ENCODE data around the gene ELOB.
"Not testable (repeated sequence)": the region's sequence is repeated elsewhere in the genome, so short reads cannot be mapped to it uniquely, and the experiment has no call there.

Gene ELOB

DNA sequence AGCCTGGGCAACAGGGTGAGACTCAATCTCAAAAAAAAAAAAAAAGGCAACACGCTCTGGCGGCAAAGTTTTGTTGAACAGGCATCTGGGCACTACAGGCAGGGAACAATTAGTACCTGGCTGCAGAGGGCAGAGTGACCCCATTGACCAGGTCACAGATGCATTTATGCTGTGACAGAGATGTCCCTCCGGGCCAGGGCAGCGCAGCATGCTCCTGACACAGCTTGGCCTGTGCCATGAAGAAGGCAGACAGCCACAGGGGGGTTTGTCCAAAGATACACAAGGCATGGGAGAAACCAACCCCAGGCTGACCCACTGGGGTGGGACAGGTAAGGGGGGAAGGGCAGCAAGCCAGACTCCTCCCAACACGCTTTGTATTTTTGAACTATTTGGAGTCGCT lies 32.4 kb downstream of the ELOB start:
- DNase-seq = no peak

DNA sequence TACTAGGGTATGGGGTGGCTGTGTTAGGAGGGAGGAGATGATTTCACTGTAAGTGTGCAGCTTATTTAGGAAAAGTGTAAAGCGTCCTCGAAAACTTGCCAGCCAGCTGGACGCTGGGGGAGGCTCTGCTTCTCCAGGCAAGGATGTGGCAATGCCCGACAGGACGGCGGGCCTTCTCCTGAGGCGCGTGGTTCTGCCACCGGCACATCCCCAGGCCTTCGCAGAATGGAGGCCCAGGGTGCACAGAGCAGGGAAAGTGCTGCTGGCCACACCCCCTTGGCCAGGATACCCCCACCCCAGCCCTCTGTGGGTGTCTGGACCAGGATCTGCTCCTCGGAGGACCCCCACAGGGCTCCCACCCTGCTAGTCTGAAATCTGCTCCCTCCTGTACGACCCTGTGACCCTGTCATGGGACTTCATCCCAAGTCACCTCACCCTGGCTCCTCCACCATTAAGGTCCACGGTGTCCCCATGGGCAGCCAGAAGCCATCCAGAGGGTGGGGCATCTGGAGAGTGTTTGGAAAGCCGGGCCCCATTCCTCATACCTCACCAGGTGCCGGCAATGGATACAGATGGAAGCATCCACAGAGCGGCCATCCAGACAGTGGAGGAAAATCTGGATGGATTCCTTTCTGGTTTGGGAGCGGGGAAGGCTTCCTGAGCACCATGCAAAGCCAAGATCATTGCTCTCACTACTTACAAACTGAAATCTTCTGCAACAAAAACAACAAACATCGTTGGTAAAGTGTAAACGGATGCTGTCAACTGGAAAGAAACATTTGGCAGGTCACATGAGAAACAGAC lies 33.9 kb downstream of the ELOB start:
- no peak for DNase-seq

- no peak for DNase-seq
Measured at GRCh38 chr16:2742323-2743006, 34.6 kb downstream of the ELOB start.

- no peak for DNase-seq
Measured at GRCh38 chr16:2741168-2741567, 35.9 kb downstream of the ELOB start.

DNA sequence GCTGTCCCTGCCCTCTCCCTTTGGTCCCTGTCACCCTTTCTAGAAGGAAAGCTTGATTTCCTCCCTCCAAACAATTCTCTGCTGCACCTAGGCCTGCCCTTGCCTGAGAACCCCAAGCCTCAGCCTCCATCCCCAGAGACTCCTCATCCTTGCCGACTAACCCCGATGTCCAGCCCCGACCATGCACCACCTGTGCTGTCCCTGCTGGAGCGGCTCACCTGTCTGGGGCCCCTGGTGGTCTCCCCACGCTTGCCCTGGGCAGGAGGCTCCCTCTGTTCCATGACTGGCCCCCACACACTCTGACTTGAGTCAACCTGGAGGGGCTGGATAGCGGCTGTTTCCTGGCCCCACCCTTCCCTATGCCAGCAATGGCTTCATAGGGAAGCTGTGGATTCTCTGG lies 36.6 kb downstream of the ELOB start:
- no peak for DNase-seq

DNA sequence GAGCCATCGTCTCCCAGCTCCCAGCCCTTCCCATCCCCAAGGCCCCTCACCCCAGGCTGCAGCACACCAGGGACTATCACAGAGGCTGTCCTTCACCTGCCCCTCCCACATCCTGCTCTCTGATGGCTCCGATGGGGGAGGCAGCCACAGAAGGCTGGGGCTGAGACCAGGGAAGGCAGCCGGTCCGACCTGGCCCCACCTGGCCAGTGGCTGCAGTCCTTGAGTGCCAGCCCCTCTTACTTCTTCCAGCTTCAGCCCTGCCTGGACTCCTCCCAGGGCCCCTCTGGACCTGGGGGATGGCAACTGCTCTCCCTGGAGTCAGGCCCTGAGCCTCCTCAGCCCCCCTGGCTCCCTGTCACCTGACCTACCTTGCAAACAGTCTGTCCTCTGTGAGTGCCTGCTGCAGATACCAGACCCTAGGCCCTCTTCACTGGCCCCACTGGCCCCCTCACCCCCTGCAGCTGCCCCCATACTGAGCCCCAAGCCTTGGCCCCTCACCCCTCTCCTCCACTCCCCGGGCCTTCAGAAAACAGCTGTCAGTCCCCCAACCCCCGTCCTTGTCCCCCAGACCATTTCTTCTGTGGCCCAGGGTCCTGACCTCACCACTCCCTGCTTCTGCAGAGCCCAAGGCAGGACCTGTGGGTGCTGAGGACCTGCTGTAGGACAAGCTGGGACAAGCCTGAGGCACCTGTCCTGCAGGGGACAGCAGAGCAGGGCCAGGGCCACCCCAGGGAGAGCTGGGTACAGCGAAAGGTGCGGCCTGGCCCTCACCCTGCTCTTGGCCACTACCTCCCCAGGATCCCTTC lies 37.3 kb downstream of the ELOB start:
- no peak for DNase-seq

DNA sequence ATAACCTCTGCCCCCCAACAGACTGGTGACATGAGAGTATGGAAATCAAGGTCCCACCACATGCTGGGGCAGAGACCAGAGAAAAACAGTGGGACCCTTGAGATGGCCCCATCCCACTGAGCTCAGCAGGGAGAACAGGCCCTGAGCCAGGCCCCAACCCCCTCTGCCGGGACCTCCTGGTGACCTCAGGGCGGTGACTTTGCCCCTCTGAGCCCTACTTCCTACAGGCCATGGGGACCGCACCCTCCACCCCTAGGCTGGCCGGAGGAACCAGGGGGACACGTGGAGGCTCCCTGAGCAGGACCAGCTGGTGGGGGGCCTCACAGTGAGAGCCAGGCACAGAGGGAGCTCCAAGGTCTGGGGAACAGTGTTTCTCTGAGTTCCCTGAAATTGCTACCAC lies 38.5 kb downstream of the ELOB start:
- DNase-seq = no peak

DNA sequence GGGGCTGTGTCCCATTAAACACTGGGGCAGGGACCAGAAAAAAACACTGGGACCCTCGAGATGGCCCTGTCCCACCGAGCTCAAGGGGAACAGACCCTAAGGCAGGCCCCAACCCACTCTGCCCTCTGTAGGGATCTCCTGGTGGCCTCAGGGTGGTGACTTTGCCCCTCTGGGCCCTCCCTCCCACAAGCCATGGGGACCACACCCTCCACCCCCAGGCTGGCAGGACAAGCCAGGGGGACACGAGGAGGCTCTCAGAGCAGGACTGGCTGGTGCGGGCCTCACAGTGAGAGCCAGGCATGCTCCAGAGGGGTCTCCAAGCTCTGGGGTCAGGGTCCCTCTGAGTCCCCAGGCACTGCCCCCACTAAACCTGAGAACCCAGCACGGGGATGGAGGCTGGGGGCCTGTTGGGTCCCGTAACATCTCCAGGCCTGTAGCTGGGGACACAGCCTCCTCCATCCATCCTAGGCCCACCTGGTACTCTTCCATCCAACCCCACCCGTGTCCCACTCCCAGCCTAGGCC lies 39.1 kb downstream of the ELOB start:
- no peak for DNase-seq

GRCh38 chr16:2737238-2737605 lies 39.9 kb downstream of the ELOB start:
- DNase-seq = no peak

- DNase-seq = no peak
Measured at GRCh38 chr16:2736476-2737237, 40.4 kb downstream of the ELOB start.

DNA sequence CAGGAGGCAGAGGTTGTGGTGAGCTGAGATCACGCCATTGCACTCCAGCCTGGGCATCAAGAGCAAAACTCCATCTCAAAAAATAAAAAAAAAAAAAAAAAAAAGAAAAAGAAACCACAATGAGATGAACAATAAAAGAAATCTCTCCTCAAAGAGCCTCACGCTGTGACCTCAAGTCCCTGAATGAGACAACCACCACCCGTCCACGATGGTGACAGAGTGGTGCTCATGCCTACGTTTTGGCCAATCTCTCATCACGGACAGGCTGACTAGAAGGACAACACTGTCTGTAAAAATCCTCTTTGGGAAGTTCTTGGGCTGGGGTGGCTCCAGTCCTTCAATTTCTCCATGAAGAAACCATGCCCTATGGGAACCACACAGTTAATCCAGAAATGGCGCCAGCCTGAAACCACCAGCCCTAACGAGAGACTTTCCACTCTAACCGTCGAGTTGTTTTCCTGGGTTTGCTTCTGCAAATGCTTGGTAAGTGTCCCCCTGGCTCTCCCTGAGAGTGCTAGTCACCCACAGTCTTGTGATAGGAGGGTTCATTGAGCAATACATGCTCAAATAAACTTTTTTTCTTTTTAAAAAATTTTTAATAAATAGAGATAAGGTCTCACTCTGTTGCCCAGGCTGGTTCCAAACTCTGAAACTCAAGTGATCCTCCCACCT lies 42.1 kb downstream of the ELOB start:
- no peak for DNase-seq

DNA sequence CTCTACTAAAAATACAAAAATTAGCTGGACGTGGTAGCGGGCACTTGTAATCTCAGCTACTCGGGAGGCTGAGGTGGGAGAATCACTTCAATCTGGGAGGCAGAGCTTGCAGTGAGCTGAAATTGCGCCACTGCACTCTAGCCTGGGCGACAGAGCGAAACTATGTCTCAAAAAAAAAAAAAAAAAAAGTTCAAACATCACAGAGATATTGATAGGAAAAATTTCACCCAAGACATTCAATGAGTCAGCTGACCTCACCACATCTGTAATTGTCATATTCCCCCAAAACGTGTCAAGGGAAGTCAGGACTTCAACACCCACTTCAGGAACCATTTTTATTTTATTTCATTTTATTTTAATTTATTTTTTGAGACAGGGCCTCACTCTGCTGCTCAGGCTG lies 49.0 kb downstream of the ELOB start:
- DNase-seq = no peak

GRCh38 chr16:2726923-2727322 lies 50.2 kb downstream of the ELOB start:
- DNase-seq = no peak

- no peak for DNase-seq
Measured at GRCh38 chr16:2724816-2725348, 52.2 kb downstream of the ELOB start.

- DNase-seq = no peak
Measured at GRCh38 chr16:2724088-2724676, 52.9 kb downstream of the ELOB start.

GRCh38 chr16:2721634-2722173 lies 55.4 kb downstream of the ELOB start:
- not testable (repeated sequence) for DNase-seq

All from NCI-H187 (cell line).